ENCODE results near the gene PBLD. TPM values are rescaled to one million over a fixed set of nuclear protein-coding genes. Genes with fewer than 3 reads are reported as not detected.

PBLD gene
- total RNA-seq, result 13.5 TPM

GRCh38 chr10:68332259-68333057, at the start of gene PBLD:
Gene PBLD, minus strand, starts transcription at chr10:68332928. Its CDS starts 26,084 bp downstream, at chr10:68306844.

GRCh38 chr10:68331455-68332258, 1.1 kb downstream of the PBLD start, which contains the start of gene HNRNPH3:
Gene HNRNPH3, plus strand, starts transcription at chr10:68332064. Its CDS starts 5,158 bp downstream, at chr10:68337222.

Other genes starting within 250 kb of the PBLD start
- not detected for gene MYPN, start 223.4 kb downstream of the PBLD start, total RNA-seq
- gene ATOH7, start 100.8 kb downstream of the PBLD start, total RNA-seq, result 0.94 TPM
- gene HNRNPH3, start 864 bp downstream of the PBLD start, total RNA-seq, result 87.3 TPM
- 178 TPM for gene RUFY2, start 74.3 kb upstream of the PBLD start, total RNA-seq
- gene DNA2, start 139.0 kb upstream of the PBLD start, total RNA-seq, result 26.6 TPM
- gene SLC25A16, start 194.6 kb upstream of the PBLD start, total RNA-seq, result 50.7 TPM
- 41.3 TPM for gene TET1, start 227.4 kb upstream of the PBLD start, total RNA-seq